WTC11 (cell line): Measurements from ENCODE around the gene CYSTM1. TPM values are rescaled to one million over a fixed set of nuclear protein-coding genes. Genes with fewer than 3 reads are reported as not detected.

ENCODE experiments used
- ATAC-seq: fragments of 200-7000 bp; cut with Tn5 transposase; 2 replicates; pipeline ENCODE4 v1.10.0; 2021; ENCODE audit warnings: mild to moderate bottlenecking, moderate library complexity
- CTCF ChIA-PET: fragments of 300-600 bp; sonication (Branson Sonifier 250); formaldehyde crosslinking; loops from one replicate; lab custom pipeline; 2021; ENCODE audit warnings: antibody characterized with exemption; lab: Charles Lee
- POLR2A ChIA-PET: fragments of 350-600 bp; sonication (Branson Sonifier 250); formaldehyde crosslinking; loops from one replicate; lab custom pipeline; 2021; ENCODE audit warnings: antibody characterized with exemption; lab: Charles Lee
- DNase-seq: peaks from one replicate; pipeline ENCODE4 v3.0.0; 2021; ENCODE audit warnings: low spot score
- H3K27ac Mint-ChIP-seq: 2 replicates; pipeline ENCODE4 v1.8.0; 2021; ENCODE audit warnings: mixed read lengths
- H3K27me3 Mint-ChIP-seq: 2 replicates; pipeline ENCODE4 v1.8.0; 2021; ENCODE audit warnings: low read depth, mild to moderate bottlenecking, moderate library complexity, mixed read lengths
- H3K36me3 Mint-ChIP-seq: 2 replicates; pipeline ENCODE4 v1.8.0; 2021; ENCODE audit warnings: mixed read lengths
- H3K4me1 Mint-ChIP-seq: 2 replicates; pipeline ENCODE4 v1.8.0; 2022; ENCODE audit warnings: mixed read lengths
- H3K4me3 Mint-ChIP-seq: 2 replicates; pipeline ENCODE4 v1.8.0; 2021; ENCODE audit warnings: mild to moderate bottlenecking, moderate library complexity, mixed read lengths
- H3K9me3 Mint-ChIP-seq: 2 replicates; pipeline ENCODE4 v1.8.0; 2021; ENCODE audit warnings: mixed read lengths
- ATF2 ChIP-seq: sonication (generic); formaldehyde crosslinking; IDR thresholded peaks from 2 replicates; pipeline ENCODE4 v1.8.1; 2022; ENCODE audit warnings: low read depth, missing genetic modification reagents, borderline replicate concordance
- EMX1 ChIP-seq: fragments of 250-450 bp; sonication (Bioruptor Pico); IDR thresholded peaks from 2 replicates; pipeline ENCODE4 v1.8.0; 2021; ENCODE audit warnings: mild to moderate bottlenecking
- ERG ChIP-seq: fragments of 250-450 bp; sonication (Bioruptor Pico); IDR thresholded peaks from 2 replicates; pipeline ENCODE4 v1.8.0; 2021; ENCODE audit warnings: mild to moderate bottlenecking
- ESRRA ChIP-seq: sonication (generic); formaldehyde crosslinking; IDR thresholded peaks from 2 replicates; pipeline ENCODE4 v1.8.1; 2022; ENCODE audit warnings: mild to moderate bottlenecking, missing genetic modification reagents, borderline replicate concordance
- ETV6 ChIP-seq: sonication (generic); formaldehyde crosslinking; IDR thresholded peaks from 2 replicates; pipeline ENCODE4 v1.8.1; 2022; ENCODE audit warnings: mild to moderate bottlenecking, missing genetic modification reagents
- FOXJ3 ChIP-seq: sonication (generic); formaldehyde crosslinking; IDR thresholded peaks from 2 replicates; pipeline ENCODE4 v1.9.0; 2021; ENCODE audit warnings: missing genetic modification reagents, mild to moderate bottlenecking, borderline replicate concordance
- GTF2I ChIP-seq: fragments of 250-450 bp; sonication (Bioruptor Pico); conservative IDR thresholded peaks from 2 replicates; pipeline ENCODE4 v1.4.0; 2021; ENCODE audit warnings: mild to moderate bottlenecking
- IRF2 ChIP-seq: sonication (generic); formaldehyde crosslinking; IDR thresholded peaks from 2 replicates; pipeline ENCODE4 v1.8.0; 2022; ENCODE audit warnings: low read depth, missing genetic modification reagents, borderline replicate concordance
- KAT7 ChIP-seq: sonication (generic); formaldehyde crosslinking; IDR thresholded peaks from 2 replicates; pipeline ENCODE4 v1.8.1; 2023; ENCODE audit warnings: missing genetic modification reagents, mild to moderate bottlenecking, borderline replicate concordance
- NR3C1 ChIP-seq: sonication (generic); formaldehyde crosslinking; conservative IDR thresholded peaks from 2 replicates; pipeline ENCODE4 v1.8.1; 2023; ENCODE audit warnings: low read depth, mild to moderate bottlenecking, missing genetic modification reagents
- PRRX2 ChIP-seq: fragments of 250-450 bp; sonication (Bioruptor Pico); IDR thresholded peaks from 2 replicates; pipeline ENCODE4 v1.8.0; 2021; ENCODE audit warnings: mild to moderate bottlenecking
- RELA ChIP-seq: sonication (generic); formaldehyde crosslinking; IDR thresholded peaks from 2 replicates; pipeline ENCODE4 v1.8.1; 2022; ENCODE audit warnings: missing genetic modification reagents, mild to moderate bottlenecking, borderline replicate concordance
- SMAD4 ChIP-seq: sonication (generic); formaldehyde crosslinking; IDR thresholded peaks from 2 replicates; pipeline ENCODE4 v1.8.0; 2022; ENCODE audit warnings: mild to moderate bottlenecking, missing genetic modification reagents
- TEAD1 ChIP-seq: sonication (generic); formaldehyde crosslinking; IDR thresholded peaks from 2 replicates; pipeline ENCODE4 v1.8.0; 2022; ENCODE audit warnings: mild to moderate bottlenecking, missing genetic modification reagents
- ZNF232 ChIP-seq: sonication (generic); formaldehyde crosslinking; IDR thresholded peaks from 2 replicates; pipeline ENCODE4 v1.8.0; 2022; ENCODE audit warnings: mild to moderate bottlenecking, missing genetic modification reagents
- ZNF317 ChIP-seq: sonication (generic); formaldehyde crosslinking; IDR thresholded peaks from 2 replicates; pipeline ENCODE4 v1.8.1; 2023; ENCODE audit warnings: low read depth, mild to moderate bottlenecking, moderate library complexity, missing genetic modification reagents, borderline replicate concordance
- ZNF396 ChIP-seq: fragments of 250-450 bp; sonication (Bioruptor Pico); IDR thresholded peaks from 2 replicates; pipeline ENCODE4 v1.8.0; 2021; ENCODE audit warnings: mild to moderate bottlenecking, moderate library complexity, borderline replicate concordance
- ZNF416 ChIP-seq: fragments of 250-450 bp; sonication (Bioruptor Pico); IDR thresholded peaks from 2 replicates; pipeline ENCODE4 v1.9.0; 2021; ENCODE audit warnings: mild to moderate bottlenecking, inconsistent platforms
- ZNF512 ChIP-seq: sonication (generic); formaldehyde crosslinking; IDR thresholded peaks from 2 replicates; pipeline ENCODE4 v1.8.1; 2022; ENCODE audit warnings: missing genetic modification reagents, borderline replicate concordance
- total RNA-seq: library from RNA; stranded (reverse); gene quantifications from 3 replicates; pipeline ENCODE4 v1.2.3, GENCODE V29; 2021
- TF ChIP-seq, protein P1 (sequence below): sonication (generic); formaldehyde crosslinking; IDR thresholded peaks from 2 replicates; pipeline ENCODE4 v1.8.1; 2022; ENCODE audit warnings: mild to moderate bottlenecking, missing genetic modification reagents, moderate library complexity, borderline replicate concordance
- TF ChIP-seq, protein P2 (sequence below): fragments of 250-450 bp; sonication (Bioruptor Pico); IDR thresholded peaks from 2 replicates; pipeline ENCODE4 v1.9.0; 2021; ENCODE audit warnings: mild to moderate bottlenecking
- TF ChIP-seq, protein P3 (sequence below): sonication (generic); formaldehyde crosslinking; IDR thresholded peaks from 2 replicates; pipeline ENCODE4 v1.8.1; 2023; ENCODE audit warnings: mild to moderate bottlenecking, missing genetic modification reagents, moderate library complexity

CYSTM1 gene
- total RNA-seq, 1 experiment from 2014 or later = 29.3 TPM

DNA sequence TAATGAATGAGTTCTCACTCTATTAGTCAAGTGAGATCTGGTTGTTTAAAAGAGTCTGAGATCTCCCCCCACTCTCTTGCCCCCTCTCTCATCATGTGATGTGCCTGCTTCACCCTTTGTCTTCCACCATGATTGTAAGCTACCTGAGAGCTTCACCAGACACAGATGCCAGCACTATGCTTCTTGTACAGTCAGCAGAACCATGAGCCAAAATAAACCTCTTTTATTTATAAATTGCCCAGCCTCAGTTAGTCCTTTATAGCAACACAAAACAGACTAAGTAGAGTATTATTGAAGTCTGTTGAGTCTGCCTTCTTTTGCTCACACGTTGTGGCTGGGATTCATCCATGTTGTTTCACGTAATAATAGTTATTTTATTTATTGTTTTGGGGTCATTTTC, 14.3 kb downstream of the CYSTM1 start:
- POLR2A ChIA-PET = no interaction called here
- no peak for DNase-seq
- H3K36me3 Mint-ChIP-seq = no peaks in the 10 kb centered on the region; the same call in 1 of the 2 replicates
- CTCF ChIA-PET = no interaction called here
- TF ChIP-seq FOXJ3 (CRISPR knock-in tag) = no peak
- TF ChIP-seq, protein P1, sequence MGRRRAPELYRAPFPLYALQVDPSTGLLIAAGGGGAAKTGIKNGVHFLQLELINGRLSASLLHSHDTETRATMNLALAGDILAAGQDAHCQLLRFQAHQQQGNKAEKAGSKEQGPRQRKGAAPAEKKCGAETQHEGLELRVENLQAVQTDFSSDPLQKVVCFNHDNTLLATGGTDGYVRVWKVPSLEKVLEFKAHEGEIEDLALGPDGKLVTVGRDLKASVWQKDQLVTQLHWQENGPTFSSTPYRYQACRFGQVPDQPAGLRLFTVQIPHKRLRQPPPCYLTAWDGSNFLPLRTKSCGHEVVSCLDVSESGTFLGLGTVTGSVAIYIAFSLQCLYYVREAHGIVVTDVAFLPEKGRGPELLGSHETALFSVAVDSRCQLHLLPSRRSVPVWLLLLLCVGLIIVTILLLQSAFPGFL (CRISPR knock-in tag) = no peak
- no peak for TF ChIP-seq ETV6
- TF ChIP-seq EMX1 (CRISPR knock-in tag) = no peak
- TF ChIP-seq ZNF512 = no peak
- TF ChIP-seq PRRX2 (CRISPR knock-in tag) = no peak
- no peak for TF ChIP-seq ZNF232 (CRISPR knock-in tag)
- TF ChIP-seq ERG (CRISPR knock-in tag) = no peak
- TF ChIP-seq, all 79 proteins: peak for 0
- ATAC-seq = no peak
- Mint-ChIP-seq H3K9me3 (no peaks in the 10 kb centered on the region), H3K27ac (no peak overlapping the region), H3K4me3 (no peak overlapping the region), H3K4me1 (peaks cover 27% of the 10 kb centered on the region), H3K27me3 (no peaks in the 10 kb centered on the region)

DNA sequence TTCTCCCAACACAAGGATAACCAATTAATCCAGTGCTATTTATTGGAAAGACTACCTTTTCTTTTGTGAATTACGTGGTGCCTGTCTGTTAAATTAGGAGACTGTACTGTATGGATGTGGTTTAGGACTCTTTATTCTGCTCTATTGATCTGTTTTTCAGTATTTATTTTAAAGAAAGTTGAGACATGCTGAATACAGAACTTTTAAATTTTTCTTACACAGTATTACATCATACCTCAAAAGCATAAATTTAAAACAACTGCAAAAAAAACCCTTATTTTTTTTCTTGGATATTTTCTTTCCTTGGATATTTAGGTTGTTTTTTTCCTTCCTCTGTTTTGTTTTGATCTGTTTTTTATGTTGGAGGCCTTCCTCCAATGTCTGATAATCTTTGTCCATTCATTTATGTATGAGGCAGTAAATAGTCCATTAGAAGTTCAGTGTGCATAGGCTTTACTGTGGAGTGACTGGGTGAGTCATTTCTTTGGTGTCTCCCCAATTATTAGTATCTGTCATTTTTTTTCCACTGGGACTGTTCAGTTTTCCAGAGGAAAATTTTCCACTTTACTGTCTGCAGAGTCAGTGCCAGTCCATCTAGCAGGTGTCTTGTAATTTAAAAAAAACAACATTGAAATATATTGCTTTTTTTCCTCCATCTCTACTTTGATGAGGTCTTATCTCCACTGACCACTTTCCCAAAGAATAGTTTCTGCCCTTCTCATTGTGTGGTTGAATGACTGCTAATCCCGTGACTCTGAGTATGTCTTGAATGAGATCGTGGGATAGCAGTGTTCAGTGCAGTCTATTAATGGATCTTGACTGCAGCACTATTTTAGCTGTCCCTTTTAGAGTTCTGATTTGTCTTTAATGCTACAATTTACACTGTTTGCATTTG, 15.2 kb downstream of the CYSTM1 start:
- Mint-ChIP-seq H3K4me1 (peaks cover 27% of the 10 kb centered on the region), H3K9me3 (no peaks in the 10 kb centered on the region), H3K36me3 (no peaks in the 10 kb centered on the region; the same call in 1 of the 2 replicates), H3K27me3 (no peaks in the 10 kb centered on the region), H3K27ac (no peak overlapping the region), H3K4me3 (no peak overlapping the region)
- no peak for DNase-seq
- no peak for ATAC-seq
- CTCF ChIA-PET = interaction anchor here (1.0 to 1.4 kb wide), 3 partner anchors 15 to 50 kb away, joined by 3 to 9 read pairs (median 5); partner anchors contain the start of gene CYSTM1
- TF ChIP-seq ZNF416 (no peak), TEAD1 (CRISPR knock-in tag) (no peak), ESRRA (CRISPR knock-in tag) (no peak), KAT7 (CRISPR knock-in tag) (no peak), ZNF396 (CRISPR knock-in tag) (no peak), ETV6 (no peak), NR3C1 (CRISPR knock-in tag) (no peak), GTF2I (CRISPR knock-in tag) (no peak), ATF2 (CRISPR knock-in tag) (no peak), SMAD4 (CRISPR knock-in tag) (no peak), IRF2 (CRISPR knock-in tag) (no peak), RELA (CRISPR knock-in tag) (no peak), ZNF317 (no peak)
- TF ChIP-seq, protein P2, sequence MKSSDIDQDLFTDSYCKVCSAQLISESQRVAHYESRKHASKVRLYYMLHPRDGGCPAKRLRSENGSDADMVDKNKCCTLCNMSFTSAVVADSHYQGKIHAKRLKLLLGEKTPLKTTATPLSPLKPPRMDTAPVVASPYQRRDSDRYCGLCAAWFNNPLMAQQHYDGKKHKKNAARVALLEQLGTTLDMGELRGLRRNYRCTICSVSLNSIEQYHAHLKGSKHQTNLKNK (CRISPR knock-in tag) = no peak
- TF ChIP-seq, protein P3, sequence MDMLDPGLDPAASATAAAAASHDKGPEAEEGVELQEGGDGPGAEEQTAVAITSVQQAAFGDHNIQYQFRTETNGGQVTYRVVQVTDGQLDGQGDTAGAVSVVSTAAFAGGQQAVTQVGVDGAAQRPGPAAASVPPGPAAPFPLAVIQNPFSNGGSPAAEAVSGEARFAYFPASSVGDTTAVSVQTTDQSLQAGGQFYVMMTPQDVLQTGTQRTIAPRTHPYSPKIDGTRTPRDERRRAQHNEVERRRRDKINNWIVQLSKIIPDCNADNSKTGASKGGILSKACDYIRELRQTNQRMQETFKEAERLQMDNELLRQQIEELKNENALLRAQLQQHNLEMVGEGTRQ = no peak
- POLR2A ChIA-PET = no interaction called here
